GM12878 (cell line): ENCODE measurements around the gene LDLRAD3. TPM values are rescaled to one million over a fixed set of nuclear protein-coding genes. Genes with fewer than 3 reads are reported as not detected.

Source experiments
- ATAC-seq: fragments of 200-7000 bp; cut with Tn5 transposase; 3 replicates; pipeline ENCODE4 v1.9.1; 2020; ENCODE audit warnings: mild to moderate bottlenecking, moderate library complexity
- BruUV-seq: library from RNA; stranded (reverse); fragments of 400-500 nt; replicated peaks from 2 replicates; lab custom pipeline; 2021; lab: Mats Ljungman, UMichigan
- CTCF ChIA-PET: fragments of 300-600 bp; sonication (Branson Sonifier 250); formaldehyde crosslinking; extraction: SDS; loops from one replicate; lab custom pipeline; 2021; ENCODE audit warnings: inconsistent platforms; lab: Yijun Ruan, JAX
- POLR2A ChIA-PET: fragments of 350-600 bp; formaldehyde crosslinking; extraction: SDS; loops from one replicate; lab custom pipeline; 2021; ENCODE audit warnings: inconsistent platforms; lab: Charles Lee
- RAD21 ChIA-PET: fragments of 300-600 bp; sonication (Branson Sonifier 250); formaldehyde crosslinking; loops from one replicate; lab custom pipeline; 2023; ENCODE audit warnings: antibody characterized with exemption; ENCODE audit not compliant: unreplicated experiment; lab: Charles Lee
- SMC1A ChIA-PET: fragments of 300-600 bp; sonication (Branson Sonifier 250); formaldehyde crosslinking; loops from one replicate; lab custom pipeline; 2023; ENCODE audit not compliant: unreplicated experiment, uncharacterized antibody; lab: Charles Lee
- DNase-seq: peaks from one replicate; pipeline ENCODE4 v3.0.0-alpha.2; 2011; ENCODE audit warnings: low read depth, low spot score
- FAIRE-seq: peaks from 3 replicates; lab custom pipeline; 2011; peaks lifted over from hg19 to GRCh38; lab: Jason Lieb, UNC
- H2AFZ ChIP-seq: 2 replicates; pipeline ENCODE4 v1.6.0; 2011; ENCODE audit warnings: low read depth, low read length, control low read depth; ENCODE audit not compliant: control insufficient read depth
- H3K27ac ChIP-seq: 2 replicates; pipeline ENCODE4 v1.5.1; 2011; ENCODE audit warnings: control low read depth; ENCODE audit not compliant: control insufficient read depth, insufficient read depth
- H3K27me3 ChIP-seq, 2 experiments: replicated peaks in 1 of 2; 2 replicates each; pipeline versions ENCODE4 v1.6.0 to v1.6.1; 2011; ENCODE audit warnings: low read length in 1 of 2; ENCODE audit not compliant: control insufficient read depth in 2 of 2, insufficient read depth in 2 of 2
- H3K36me3 ChIP-seq, 2 experiments: 2 replicates each; pipeline ENCODE4 v1.5.1; 2011; ENCODE audit warnings: low read length in 1 of 2; ENCODE audit not compliant: control insufficient read depth in 2 of 2, insufficient read depth in 2 of 2
- H3K4me1 ChIP-seq: 2 replicates; pipeline ENCODE4 v1.6.1; 2011; ENCODE audit warnings: mild to moderate bottlenecking, low read length, moderate library complexity, mixed read lengths; ENCODE audit not compliant: control insufficient read depth, insufficient read depth
- H3K4me2 ChIP-seq: 2 replicates; pipeline ENCODE4 v1.6.0; 2011; ENCODE audit warnings: control low read depth; ENCODE audit not compliant: control insufficient read depth, insufficient read depth
- H3K4me3 ChIP-seq: fragments of 200-600 bp; sonication (generic); 2 replicates; pipeline ENCODE4 v1.5.1; 2016
- H3K79me2 ChIP-seq: 2 replicates; pipeline ENCODE4 v1.6.0; 2011; ENCODE audit warnings: low read length; ENCODE audit not compliant: control insufficient read depth, insufficient read depth
- H3K9ac ChIP-seq: 2 replicates; pipeline ENCODE4 v1.8.0; 2011; ENCODE audit warnings: low read length, control low read depth, mixed read lengths; ENCODE audit not compliant: control insufficient read depth, insufficient read depth
- H3K9me3 ChIP-seq: replicated peaks from 3 replicates; pipeline ENCODE4 v1.5.1; 2011; ENCODE audit warnings: mild to moderate bottlenecking, low read length; ENCODE audit not compliant: control insufficient read depth, insufficient read depth
- H4K20me1 ChIP-seq: 2 replicates; pipeline ENCODE4 v1.6.0; 2011; ENCODE audit not compliant: control insufficient read depth, insufficient read depth
- BMI1 ChIP-seq: fragments of 450-650 bp; IDR thresholded peaks from 2 replicates; pipeline ENCODE4 v1.6.1; 2016; ENCODE audit warnings: mild to moderate bottlenecking, moderate library complexity, borderline replicate concordance
- EGR1 ChIP-seq, 2 experiments: IDR thresholded peaks; 1 replicate in 1 of 2; 2 replicates in 1 of 2; pipeline ENCODE4 v1.6.1; 2011 to 2012; ENCODE audit warnings: low read depth in 2 of 2, low read length in 2 of 2, borderline replicate concordance in 1 of 2, mild to moderate bottlenecking in 1 of 2, moderate library complexity in 1 of 2
- IKZF2 ChIP-seq, 2 experiments: fragments of 450-650 bp; IDR thresholded peaks; 2 replicates each; pipeline ENCODE4 v1.6.1; 2017; ENCODE audit warnings: mild to moderate bottlenecking in 2 of 2, moderate library complexity in 2 of 2
- LARP7 ChIP-seq: fragments of 450-650 bp; IDR thresholded peaks from 2 replicates; pipeline ENCODE4 v1.6.1; 2017; ENCODE audit warnings: mild to moderate bottlenecking
- NFYB ChIP-seq: IDR thresholded peaks from 2 replicates; pipeline ENCODE4 v1.6.1; 2011; ENCODE audit warnings: low read depth, mild to moderate bottlenecking, low read length, improper control_type of control experiment, moderate library complexity; ENCODE audit not compliant: insufficient read depth
- NRF1 ChIP-seq: conservative IDR thresholded peaks from 2 replicates; pipeline ENCODE4 v1.6.1; 2011; ENCODE audit warnings: mild to moderate bottlenecking, low read depth, low read length, improper control_type of control experiment
- PAX8 ChIP-seq: fragments of 450-650 bp; IDR thresholded peaks from 2 replicates; pipeline ENCODE4 v1.6.1; 2017; ENCODE audit warnings: mild to moderate bottlenecking, moderate library complexity
- POU2F2 ChIP-seq: IDR thresholded peaks from 3 replicates; pipeline ENCODE4 v1.6.1; 2011; ENCODE audit warnings: low read depth, mild to moderate bottlenecking, low read length, borderline replicate concordance
- RAD51 ChIP-seq: fragments of 450-650 bp; IDR thresholded peaks from 2 replicates; pipeline ENCODE4 v1.6.1; 2016; ENCODE audit warnings: moderate library complexity, mild to moderate bottlenecking, inconsistent platforms
- SMARCA5 ChIP-seq: fragments of 450-650 bp; IDR thresholded peaks from 2 replicates; pipeline ENCODE4 v1.6.1; 2017; ENCODE audit warnings: mild to moderate bottlenecking
- ZZZ3 ChIP-seq: IDR thresholded peaks from 2 replicates; pipeline ENCODE4 v1.6.1; 2011; ENCODE audit warnings: low read depth; ENCODE audit not compliant: control insufficient read depth, insufficient read length
- WGBS: methylation state at CpG from one replicate; pipeline ENCODE4 v1.1.6; 2016; ENCODE audit warnings: low lambda C conversion rate; ENCODE audit not compliant: insufficient replicate concordance, insufficient coverage; ENCODE audit errors: missing lambda C conversion rate; 5-methylcytosine and 5-hydroxymethylcytosine counted together
- in situ Hi-C: fragments of 300-500 bp; cut with MboI; formaldehyde crosslinking; loops from 9 replicates; pipeline ENCODE4 v1.14.3; 2018; ENCODE audit warnings: mixed read lengths
- intact Hi-C: fragments of 100-400 bp; cut with micrococcal nuclease; formaldehyde crosslinking; loops from one replicate; pipeline ENCODE4 v1.14.2; 2022; ENCODE audit not compliant: unreplicated experiment
- polyA plus RNA-seq, 11 experiments: library from polyadenylated mRNA; depleted of rRNA in 4 of 11; unstranded in 6 of 11; stranded (reverse) in 5 of 11; fragments of >200 nt; fragmentation: Nextera tagmentation in 4 of 11; fragmentation: Illumina TruSeq in 1 of 11; extraction: Ambion mirVana in 4 of 11; extraction: Trizol in 1 of 11; gene quantifications; 1 replicate in 1 of 11; 2 replicates in 10 of 11; pipeline versions ENCODE4 v1.2.1 to v1.2.3, GENCODE V29; 2011 to 2016; ENCODE audit warnings: inconsistent platforms in 2 of 11, missing spikeins in 2 of 11, low read depth in 1 of 11
- total RNA-seq, 4 experiments: library from RNA; depleted of rRNA in 3 of 4; stranded (reverse); fragments of >200 nt in 3 of 4; fragmentation: Illumina TruSeq in 1 of 4; extraction: Trizol in 1 of 4; gene quantifications; 2 replicates each; pipeline versions ENCODE4 v1.2.1 to v1.2.3, GENCODE V29; 2013 to 2021
- TF ChIP-seq, protein P1 (sequence below): fragments of 450-650 bp; IDR thresholded peaks from 2 replicates; pipeline ENCODE4 v1.6.1; 2016; ENCODE audit warnings: mild to moderate bottlenecking

The LDLRAD3 gene
- total and polyA plus RNA-seq, 10 of the 15 experiments (the other 5 are each of a cell fraction or from before 2014, with no cell fraction given), result 2.5 to 17.2 (median 10.7) TPM

- Histone ChIP-seq H3K4me2 (no peak overlapping the region), H3K9ac (no peak overlapping the region), H3K27me3 (no peaks in the 10 kb centered on the region), H4K20me1 (no peaks in the 10 kb centered on the region)
- RAD21 ChIA-PET, result no interaction called here
- TF ChIP-seq ZZZ3 (no peak), NRF1 (no peak), PAX8 (no peak), POU2F2 (no peak), BMI1 (no peak)
- TF ChIP-seq, all 136 proteins: peak for 0
- ChIA-PET SMC1A (interaction anchor here (0.8 kb wide), 1 partner anchor 28 kb away, joined by 3 read pairs; no protein-coding TSS in a partner anchor), POLR2A (no interaction called here), CTCF (no interaction called here)
- Histone ChIP-seq H3K27ac (no peak overlapping the region), H3K36me3 (no peaks in the 10 kb centered on the region), H3K79me2 (no peaks in the 10 kb centered on the region), H3K4me3 (no peak overlapping the region), H3K4me1 (no peaks in the 10 kb centered on the region), H3K9me3 (no peaks in the 10 kb centered on the region), H2AFZ (no peak overlapping the region)
- FAIRE-seq (no peak), ATAC-seq (no peak), DNase-seq (no peak)
- intact Hi-C loops, result no loop called here
- BruUV-seq, result no TSS peak
- in situ Hi-C loops, result no loop called here
- WGBS, result 6% methylated on average over 3 of the region's 3 CpGs
Measured at GRCh38 chr11:36233204-36233603, 289.3 kb downstream of the LDLRAD3 start.

GRCh38 chr11:36234825-36235224, 291.0 kb downstream of the LDLRAD3 start:
- in situ Hi-C loops, result no loop called here

More at GRCh38 chr11:36234825-36235224, 291.0 kb downstream of the LDLRAD3 start:
- ChIA-PET CTCF (interaction anchor here (1.1 kb wide), 1 partner anchor 24 kb away, joined by 4 read pairs; no protein-coding TSS in a partner anchor), SMC1A (no interaction called here), POLR2A (no interaction called here), RAD21 (no interaction called here)
- Histone ChIP-seq H4K20me1 (no peaks in the 10 kb centered on the region), H3K36me3 (no peaks in the 10 kb centered on the region), H3K79me2 (no peaks in the 10 kb centered on the region), H3K9me3 (no peaks in the 10 kb centered on the region), H3K4me2 (no peak overlapping the region), H2AFZ (no peak overlapping the region), H3K27me3 (no peaks in the 10 kb centered on the region), H3K27ac (no peak overlapping the region), H3K4me1 (no peaks in the 10 kb centered on the region), H3K9ac (no peak overlapping the region), H3K4me3 (no peak overlapping the region)
- intact Hi-C loops, result no loop called here
- BruUV-seq, result no TSS peak
- whole genome bisulfite sequencing, result 39% methylated on average over 2 of the region's 2 CpGs
- ATAC-seq (no peak), FAIRE-seq (no peak), DNase-seq (no peak)
- TF ChIP-seq RAD51 (no peak), NFYB (no peak), IKZF2 (IDR thresholded peaks at IDR 0.05) (no peak), LARP7 (no peak), EGR1 (IDR thresholded peaks at IDR 0.05; ENCODE audit: borderline replicate concordance in 1 of 2, low read depth in 2 of 2, low read length in 2 of 2) (no peak), SMARCA5 (no peak)
- TF ChIP-seq, protein P1, sequence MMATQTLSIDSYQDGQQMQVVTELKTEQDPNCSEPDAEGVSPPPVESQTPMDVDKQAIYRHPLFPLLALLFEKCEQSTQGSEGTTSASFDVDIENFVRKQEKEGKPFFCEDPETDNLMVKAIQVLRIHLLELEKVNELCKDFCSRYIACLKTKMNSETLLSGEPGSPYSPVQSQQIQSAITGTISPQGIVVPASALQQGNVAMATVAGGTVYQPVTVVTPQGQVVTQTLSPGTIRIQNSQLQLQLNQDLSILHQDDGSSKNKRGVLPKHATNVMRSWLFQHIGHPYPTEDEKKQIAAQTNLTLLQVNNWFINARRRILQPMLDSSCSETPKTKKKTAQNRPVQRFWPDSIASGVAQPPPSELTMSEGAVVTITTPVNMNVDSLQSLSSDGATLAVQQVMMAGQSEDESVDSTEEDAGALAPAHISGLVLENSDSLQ, result no peak
